HG03066 (cell line): ENCODE data around the gene TMUB1.

Experiments
- ATAC-seq: cut with Tn5 transposase; IDR thresholded peaks from one replicate; pipeline ENCODE4 v1.9.1; 2021; ENCODE audit warnings: low read depth; ENCODE audit not compliant: unreplicated experiment

TMUB1 gene

DNA sequence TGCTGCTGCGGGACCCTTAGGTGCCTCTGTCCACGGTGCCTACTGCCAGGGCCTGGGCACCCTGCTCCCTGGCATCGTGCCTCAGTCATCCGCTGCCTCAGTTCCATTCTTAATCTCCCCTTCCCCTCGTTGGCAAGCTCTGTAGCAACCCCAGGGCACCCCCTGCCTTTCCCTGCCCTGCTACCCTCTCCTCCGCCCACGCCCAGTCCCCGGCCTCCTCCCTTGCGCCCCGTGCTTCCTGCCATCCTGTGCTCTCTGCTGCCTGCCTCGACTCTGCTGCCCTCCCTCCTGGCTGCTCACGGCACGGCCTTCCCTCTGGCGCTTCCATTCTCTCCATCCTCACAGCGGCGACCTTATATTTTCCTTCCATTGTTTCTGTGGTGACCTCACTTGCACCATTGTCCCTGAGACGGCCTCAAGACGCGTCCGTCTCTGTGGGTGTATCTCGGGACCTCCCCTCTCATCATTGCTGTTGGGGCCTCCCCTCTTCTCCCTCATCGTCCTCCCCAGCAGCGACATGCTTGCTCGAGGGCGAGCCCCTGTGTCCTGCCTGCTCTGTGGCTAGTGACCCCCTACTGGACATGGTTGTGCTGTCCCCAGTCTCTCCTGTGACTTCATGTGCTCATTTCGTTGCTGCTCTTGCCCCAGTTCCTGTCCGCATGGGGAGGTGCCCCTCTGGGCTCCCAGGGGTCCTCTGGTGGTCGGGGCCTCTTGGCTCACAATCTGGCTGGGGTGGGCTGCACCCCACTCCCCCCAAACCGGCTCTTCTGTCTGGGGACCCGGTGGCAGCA, 38.3 kb upstream of the TMUB1 start:
- ATAC-seq, result no peak

DNA sequence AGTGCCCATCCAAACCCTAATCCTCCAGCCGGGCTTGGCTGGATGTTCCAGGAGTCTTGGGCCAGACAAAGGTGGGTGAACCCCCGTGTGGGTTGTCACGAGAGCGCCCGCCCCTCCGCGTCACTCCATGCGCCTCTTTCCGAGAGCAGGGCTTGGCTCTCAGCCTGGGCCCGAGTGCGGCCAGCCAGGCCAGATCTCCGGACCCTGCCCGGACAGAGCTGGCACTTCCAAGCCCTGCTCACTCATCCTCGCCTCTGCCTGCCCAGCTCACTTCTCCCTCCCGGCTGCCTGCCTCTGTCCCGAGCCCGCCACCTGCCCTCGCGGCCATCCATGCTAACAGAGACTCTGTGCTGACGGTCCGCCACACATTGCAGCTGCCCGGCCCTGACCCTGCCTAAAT, 37.6 kb upstream of the TMUB1 start:
- ATAC-seq, result no peak

DNA sequence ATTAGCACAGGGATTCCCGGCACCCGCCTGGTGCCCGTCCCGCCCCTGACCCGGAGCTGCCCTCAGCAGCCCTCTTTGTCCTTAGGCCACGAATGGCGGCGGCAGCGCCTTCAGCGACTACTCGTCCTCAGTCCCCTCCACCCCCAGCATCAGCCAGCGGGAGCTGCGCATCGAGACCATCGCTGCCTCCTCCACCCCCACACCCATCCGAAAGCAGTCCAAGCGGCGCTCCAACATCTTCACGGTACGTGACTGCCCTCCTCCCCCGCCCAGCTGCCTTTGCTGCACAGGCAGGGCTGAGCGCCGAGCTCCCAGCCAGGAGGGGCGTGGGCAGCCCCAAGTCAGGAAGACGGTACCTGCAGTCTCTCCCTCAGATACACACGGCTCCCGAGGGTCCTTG, 36.6 kb upstream of the TMUB1 start:
- no peak for ATAC-seq

DNA sequence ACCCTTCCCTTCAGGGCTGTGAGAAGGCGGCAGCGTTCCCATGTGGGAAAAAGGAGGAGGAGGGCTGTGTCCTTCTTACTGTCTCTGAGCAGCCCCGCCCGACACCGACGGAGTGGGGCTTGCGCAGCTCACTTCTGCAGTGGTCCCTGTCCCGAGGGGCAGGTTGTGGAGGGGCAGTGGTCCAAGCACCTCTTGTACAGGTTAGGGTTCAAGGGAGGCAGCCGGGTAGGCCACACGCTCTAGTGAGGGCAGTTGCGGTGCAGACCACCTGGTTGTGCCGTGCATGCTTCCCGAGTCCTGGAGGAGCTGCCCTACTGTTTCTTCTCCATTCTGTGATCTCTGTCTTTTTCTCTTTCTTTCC, 35.7 kb upstream of the TMUB1 start:
- no peak for ATAC-seq

DNA sequence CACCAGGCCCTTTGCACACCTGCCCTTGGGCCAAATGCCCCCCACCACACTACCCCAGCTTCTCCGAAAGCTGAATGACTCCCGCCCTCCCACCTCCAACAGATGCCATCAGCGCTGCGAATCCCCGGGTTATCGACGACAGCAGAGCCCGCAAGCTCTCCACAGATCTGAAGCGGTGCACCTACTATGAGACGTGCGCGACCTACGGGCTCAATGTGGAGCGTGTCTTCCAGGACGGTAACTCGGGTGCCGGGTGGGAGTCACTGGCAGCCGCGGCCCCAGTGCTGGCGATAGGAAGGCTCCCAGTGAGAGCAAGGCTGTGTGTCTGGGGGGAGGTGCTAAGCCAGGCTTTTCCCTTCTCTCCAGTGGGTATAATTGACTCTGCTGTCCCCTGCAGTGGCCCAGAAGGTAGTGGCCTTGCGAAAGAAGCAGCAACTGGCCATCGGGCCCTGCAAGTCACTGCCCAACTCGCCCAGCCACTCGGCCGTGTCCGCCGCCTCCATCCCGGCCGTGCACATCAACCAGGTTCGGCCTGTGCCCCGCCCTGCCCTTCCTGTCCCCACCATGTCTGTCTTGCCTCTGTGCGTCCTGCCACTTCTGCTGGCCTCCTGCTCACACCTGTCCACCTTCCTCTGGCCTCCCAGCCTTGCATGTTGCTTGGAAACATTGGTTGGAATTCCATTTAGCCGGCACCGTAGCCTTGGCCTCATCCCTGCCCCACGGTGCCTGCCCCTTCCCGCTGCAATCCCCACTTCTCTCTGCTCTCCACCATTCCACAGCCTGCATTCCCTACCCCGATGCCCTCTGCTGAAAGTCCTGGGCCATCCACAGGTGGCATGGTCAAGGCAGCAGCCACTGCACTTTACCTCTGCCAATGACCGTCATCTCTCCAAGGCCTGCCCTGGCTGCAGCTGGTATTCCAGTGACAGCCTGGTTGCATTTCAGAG, 35.1 kb upstream of the TMUB1 start:
- ATAC-seq, result no peak

DNA sequence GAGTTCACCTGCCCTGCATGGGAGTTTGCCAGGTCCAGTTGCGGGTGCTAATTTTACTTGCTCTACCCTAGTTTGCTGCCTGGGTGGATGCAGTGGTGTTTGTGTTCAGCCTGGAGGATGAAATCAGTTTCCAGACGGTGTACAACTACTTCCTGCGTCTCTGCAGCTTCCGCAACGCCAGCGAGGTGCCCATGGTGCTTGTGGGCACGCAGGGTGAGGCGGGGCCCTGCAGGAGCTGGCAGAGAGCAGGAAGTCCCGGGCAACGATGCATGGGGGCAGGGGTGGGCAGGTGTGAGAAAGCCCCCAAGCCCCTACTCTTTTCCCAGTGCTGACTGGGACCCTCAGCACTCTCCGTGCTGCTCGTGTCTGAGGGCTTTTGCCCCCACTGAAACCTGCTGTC, 34.3 kb upstream of the TMUB1 start:
- ATAC-seq, result no peak

DNA sequence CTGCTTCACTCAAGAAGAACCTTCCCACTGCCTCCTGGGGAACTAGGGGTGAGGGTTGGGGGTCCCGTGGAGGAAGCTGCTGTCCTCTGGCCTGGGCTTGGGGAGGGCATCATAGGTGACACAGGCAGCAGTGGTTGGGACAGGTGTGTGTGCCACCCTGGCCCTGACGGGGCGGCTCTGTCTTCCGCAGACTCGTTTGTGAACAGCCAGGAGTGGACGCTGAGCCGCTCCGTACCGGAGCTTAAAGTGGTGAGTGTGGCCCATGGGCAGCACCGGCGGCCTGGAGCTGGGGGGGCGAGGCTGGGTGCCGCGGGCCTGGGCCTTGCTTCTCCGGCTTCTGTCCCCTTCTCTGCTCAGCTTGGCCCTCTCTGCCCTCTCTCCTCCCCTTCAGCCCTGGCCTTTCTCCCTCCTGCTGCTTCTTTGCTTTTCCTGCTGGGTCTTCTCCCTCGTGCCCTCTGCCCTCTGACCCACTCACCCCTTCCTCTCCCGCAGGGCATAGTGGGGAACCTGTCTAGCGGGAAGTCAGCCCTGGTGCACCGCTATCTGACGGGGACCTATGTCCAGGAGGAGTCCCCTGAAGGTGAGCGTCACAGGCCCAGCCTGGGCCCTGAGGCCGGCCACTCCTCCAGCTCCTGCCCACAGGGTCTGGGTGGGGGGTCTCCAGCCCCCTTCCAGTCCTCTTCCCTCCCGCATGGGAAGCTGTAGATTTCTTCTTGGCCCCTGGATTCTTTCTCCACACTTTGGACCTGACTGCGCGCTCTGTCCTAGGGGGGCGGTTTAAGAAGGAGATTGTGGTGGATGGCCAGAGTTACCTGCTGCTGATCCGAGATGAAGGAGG, 33.5 kb upstream of the TMUB1 start:
- ATAC-seq, result no peak

DNA sequence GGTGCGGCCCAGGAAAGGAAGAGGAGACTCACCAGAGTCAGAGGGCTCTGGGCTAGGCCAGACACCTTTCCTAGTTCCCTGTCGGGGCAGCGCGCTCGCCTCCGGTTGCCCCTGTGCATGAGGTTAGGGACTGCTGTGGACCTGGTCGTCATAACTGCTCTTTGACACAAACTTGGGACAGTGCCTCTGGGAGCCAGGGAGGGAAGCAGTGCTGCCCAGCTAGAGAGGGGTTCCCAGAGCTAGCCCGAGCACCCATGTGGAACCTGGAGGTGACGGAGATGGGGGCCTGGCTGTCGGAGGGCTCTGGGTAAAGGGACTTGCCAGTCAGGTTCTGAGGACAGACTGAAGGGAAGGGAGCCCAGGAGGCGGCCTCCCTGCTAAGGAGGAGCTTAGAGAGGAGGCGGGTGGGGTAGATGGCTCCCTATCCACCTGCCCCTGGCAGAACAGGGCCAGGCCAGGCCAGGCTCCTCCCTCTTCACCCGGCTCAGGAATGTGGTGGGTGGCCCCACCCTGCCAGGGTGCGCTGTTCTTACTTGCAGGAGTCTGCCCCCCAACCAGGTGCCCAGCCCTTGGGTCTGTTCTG, 32.6 kb upstream of the TMUB1 start:
- ATAC-seq, result no peak

DNA sequence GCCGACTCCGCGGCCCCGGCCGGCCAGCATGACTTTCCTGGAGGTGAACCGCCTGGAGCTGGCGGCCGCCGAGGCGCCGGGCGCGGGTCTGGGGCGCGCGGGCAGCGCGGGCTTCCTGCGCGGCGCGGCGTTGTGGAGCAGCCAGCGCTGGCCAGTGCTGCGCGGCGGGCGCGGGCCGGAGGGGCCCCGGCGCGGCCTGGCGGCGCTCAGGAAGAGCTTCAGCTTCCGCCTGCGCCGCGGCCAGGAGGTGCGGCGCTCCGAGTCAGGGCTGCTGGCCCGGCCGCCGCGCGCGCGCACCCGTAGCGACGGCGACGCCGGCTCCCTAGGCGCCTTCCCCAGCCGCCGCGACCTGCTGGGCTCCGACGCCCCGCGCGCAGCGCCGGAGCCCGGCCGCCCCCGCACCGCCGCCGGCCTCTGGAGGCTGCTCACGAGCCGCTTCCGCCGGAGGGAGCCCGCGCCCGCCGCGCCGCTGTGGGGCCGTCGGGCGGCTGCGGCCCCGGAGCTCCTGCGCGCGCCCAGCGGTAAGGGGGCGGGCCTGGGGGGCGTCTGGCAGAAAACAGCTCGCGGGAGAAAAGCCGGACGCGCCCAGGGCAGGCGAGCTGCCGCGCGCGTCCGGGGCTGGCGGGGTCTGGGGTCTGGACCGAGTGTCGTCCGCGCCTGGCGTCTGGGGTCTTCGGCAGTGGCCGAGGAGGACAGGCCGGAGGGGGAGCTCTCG, 32.0 kb upstream of the TMUB1 start:
- no peak for ATAC-seq

DNA sequence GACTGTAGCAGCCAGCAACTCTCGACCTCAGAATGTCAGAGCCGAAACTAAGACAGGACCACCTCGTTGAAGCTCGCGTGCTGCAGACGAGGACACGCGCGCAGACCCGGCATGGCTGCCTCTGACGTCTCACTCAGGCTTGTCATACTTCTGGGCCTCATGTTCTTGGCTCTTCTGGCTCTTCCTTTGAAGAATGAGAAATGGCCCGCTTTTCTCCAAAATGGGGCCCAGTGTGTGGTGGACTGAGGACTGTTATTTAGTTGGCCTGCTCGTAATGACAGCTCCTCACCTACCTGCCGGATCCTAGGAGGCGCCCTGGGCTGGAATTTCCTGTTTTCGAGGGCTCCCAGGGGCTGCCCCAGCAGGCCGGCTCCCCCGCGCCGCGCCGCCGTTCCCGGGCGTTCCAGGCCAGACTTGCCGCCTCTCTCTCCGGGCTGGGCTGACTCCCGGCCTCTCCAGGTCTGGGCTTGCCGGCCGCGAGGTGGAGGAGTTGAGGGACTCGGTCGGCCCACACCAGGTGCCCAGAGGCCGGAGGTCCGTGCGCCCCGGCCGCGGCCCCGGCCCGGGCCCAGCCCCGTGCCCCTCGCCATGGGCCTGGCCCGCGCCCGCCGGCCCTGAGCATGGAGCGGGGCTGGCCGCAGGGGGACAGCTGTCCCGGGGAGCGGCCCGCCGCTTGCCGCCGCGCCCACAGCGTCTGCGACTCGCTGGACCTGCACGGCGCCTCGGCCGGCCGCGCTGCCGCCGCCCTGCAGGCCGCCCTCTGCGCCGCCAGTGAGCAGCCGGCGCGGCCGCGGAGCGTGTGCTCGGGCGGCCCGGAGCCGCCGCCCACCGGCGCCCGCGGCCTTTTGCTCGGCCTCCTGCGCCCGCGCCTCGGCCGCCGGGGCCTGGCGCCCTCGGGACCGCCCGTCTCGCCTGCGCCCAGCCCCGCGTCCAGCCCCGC, 31.1 kb upstream of the TMUB1 start:
- ATAC-seq, result no peak

DNA sequence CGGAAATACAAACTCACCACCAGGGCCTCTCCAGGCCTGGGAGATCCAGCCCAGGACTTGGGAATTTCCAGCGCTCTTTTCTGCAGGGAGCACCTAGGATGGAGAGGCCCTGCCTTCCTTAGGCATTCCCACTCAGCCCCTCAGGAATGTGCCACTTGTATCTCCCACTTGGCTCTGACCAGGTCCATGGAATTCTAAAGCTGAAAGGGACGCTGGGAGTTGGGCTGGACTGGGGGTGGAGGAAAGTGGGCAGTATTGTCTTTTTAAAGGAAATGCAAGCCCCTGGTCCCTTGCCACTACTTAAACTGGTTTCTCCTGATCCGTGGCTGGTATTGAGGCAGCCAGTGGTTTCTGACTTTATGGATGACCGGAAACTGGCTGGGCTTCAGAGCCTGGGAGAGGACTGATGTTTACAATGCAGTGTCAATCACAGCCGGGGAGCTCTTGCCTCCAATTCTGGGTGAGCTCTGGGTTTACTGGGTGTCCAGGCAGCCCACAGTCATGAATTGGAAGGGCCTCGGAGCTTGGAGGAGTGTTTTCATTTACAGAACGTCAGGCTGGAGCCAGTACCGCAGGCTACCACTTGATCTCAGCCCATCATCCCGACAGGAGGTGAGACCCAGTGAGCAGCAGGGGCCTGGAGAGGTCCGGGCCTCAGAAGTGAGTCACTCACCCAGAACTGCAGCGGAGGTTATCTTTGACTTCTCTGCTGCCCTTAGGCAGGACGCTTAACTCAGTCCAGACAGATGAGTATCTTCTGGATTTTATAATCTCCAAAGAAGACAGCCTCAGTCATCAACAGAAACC, 30.3 kb upstream of the TMUB1 start:
- ATAC-seq, result no peak

DNA sequence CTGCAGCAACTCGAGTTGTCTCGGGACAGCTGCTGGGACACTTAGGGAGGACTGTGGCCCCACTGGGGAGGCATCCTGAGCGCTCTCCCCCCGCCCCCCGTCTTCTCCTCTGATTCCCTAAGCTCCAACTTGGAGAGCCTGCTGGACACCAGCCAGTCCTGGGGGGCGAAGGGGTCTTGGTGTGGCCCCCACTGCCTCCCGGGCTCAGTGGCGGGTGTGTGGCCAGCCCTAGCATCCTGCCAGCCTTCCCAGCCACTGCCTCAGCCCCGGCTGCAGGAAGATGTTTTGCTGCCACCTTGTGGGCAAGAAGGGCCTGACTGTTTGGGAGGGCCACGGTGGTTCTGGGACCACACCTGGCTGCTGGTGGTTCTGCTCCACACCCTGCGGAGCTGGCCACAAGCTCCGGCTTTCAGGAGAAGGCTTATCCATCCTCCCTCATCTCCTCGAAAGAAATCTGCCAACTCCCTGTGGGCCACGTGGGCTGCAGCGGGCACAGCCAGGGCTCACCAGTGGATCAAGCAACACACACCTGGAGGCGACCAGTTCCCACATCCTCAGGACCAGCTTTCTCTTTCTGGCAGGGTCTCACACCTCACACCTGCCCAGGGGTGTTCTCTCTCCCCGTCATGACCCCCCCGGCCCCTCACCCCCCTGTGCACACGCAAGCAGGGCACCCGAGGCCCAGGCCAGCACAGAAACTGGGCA, 27.8 kb upstream of the TMUB1 start:
- peak; percentile 78 for ATAC-seq

DNA sequence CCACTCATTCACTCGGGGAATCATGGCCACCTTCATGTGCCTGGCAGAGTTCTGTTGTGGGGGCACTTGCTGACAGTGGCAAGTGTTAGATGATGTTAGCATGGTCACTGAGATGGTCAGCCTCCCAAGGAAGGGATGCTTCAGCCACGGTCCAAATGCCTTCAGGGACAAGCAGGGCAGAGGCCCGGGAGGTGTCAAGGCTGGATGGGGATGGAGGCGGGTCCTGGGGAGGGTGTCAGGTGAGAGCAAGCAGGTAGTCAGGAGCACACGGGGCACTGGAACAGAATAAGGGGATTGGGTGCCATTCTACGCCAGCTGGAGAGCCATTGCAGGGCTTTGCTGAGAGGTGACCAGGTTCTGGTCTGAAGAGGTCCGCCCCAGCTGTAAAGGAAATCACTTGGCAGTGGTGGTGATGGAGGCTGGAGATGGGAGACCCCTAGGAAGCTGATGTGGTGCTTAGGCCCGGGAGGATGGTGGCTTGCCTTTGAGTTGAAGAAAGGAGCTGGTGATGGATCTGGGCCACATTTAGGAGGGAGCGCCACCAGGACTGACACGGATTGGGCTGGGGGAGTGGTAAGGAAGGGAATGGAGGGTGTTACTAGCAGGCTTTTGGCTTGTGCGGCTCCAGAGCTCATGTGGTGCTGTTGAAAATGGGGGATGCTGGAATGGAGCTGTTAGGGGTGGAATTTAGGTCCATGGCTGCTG, 27.1 kb upstream of the TMUB1 start:
- no peak for ATAC-seq

DNA sequence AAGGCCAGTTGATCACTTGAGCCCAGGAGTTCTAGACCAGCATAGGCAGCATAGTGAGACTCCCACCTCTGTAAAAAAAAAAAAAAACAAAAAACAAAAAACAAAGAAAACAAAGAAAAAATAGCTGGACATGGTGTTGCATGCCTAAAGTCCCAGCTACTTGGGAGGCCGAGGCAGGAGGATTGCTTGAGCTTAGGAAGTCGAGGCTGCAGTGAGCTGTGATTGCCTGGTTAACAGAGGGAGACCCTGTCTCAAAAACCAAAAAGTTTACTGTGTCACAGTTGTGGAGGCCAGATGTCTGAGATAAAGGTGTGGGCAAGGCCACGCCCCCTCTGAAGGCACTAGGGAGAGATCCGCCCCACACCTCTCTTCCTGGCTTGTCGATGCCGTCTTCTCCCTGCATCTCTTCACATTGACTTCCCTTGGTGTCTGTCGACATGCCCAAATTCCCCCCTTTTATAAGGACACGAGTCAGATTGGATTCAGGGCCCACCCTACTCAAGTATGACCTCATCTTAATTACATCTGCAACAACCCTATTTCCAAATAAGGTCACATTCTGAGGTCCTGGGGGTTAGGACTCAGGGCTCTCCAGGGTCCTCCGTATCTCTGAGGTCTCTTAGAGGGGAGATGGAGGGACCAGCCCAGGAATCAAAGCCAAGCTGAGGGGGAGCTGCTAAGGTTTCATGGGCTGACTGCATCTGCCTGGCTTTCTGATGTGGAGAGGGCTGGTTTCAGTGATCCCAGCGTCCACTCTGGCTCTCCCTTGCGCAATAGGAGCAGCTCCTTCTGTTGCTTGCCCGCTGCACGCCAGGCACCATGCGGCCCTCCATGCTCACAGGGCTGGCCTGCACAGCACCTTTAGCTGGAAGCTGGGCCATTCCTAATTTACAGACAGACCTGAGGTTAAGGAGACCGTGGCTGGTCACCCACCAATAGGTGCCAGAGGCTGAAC, 26.1 kb upstream of the TMUB1 start:
- ATAC-seq, result no peak

DNA sequence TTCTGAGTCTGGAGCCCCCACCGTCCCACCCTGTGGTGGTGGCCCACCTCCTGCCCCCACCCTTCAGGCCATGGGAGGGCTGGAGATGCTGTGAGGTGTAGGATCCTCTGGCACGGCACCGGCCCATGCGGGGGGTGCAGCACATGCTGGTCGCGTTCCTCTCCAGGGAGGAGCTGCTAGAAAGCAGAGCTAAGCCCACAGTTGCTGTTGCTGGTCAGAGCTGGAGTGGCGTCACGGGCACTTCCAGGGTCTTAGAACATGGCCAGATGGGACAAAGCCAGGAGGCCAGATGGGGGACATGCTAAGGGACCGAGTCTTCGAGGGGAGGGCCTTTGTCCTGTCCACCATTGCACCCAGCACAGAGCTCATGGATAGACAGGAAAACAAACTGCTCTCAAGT, 24.6 kb upstream of the TMUB1 start:
- ATAC-seq, result no peak
